NCI-H510A treated with DMSO at 0.1 percent for 48 hours (cell line): Measurements from ENCODE around the gene IFI27L2.
"Not testable (repeated sequence)": the region's sequence is repeated elsewhere in the genome, so short reads cannot be mapped to it uniquely, and the experiment has no call there.

ENCODE experiments used
- DNase-seq: peaks from one replicate; lab custom pipeline; 2025; lab: John Stamatoyannopoulos, UW

The IFI27L2 gene

DNA sequence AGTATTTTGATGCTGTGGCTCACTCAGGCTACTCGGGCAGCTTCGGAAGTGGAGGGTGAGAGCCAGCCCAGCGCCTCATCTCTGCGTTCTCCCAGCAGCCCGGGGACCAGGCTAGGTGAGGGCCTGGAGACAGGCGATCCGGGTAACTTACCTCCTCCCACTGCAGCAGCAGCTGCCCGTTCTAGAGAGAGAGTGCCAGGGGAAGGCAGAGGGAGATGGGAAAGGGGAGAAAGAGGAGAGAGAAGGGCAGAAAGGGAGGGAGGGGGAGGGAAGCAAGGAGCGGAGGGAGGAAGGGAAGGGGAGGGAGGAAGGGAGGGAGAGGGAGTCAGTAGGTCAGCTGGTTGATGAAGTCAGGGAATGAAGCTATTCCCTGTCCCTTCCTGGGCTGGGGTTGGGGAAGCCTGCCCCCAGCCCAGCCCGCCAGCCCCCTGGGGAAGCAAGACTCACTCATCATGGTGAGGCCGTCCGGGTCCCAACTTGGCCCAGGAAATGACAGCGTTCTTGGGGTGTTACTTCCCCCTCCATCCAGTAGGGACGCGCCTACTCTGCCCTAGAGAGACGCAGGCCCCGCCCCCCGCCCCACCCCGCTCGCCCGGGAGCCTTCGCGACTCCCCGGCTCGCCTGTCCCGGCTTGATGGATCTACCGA lies at the start of gene IFI27L2:
TSS of gene IFI27L2 (minus strand) at position 494 of the 647 bp plus-strand sequence. CDS start at position 454, 40 bp downstream.
- DNase-seq = peak; percentile 86

DNA sequence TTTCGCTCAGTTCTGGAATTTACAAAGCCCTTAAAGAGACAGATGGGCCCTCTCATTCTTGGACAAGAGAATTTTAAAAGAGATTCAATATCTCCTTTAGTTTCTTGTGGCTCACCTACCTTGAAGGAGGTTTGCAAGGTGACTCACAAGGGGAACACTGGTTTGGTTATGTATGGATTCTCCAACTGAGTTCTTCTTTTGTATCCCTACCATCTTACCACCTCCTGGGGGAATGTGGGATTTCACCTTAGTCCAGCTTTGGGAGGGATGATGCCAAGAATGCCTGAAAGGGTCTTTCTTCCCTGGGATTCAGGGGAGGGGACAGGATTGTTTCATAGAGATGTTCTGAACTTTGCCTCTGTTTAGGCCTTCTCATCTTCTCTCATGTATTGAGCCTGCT lies 48.4 kb upstream of the IFI27L2 start:
- DNase-seq = no peak

GRCh38 chr14:94176808-94177207 lies 47.4 kb upstream of the IFI27L2 start:
- DNase-seq = no peak

GRCh38 chr14:94175747-94176146 lies 46.3 kb upstream of the IFI27L2 start:
- no peak for DNase-seq

DNA sequence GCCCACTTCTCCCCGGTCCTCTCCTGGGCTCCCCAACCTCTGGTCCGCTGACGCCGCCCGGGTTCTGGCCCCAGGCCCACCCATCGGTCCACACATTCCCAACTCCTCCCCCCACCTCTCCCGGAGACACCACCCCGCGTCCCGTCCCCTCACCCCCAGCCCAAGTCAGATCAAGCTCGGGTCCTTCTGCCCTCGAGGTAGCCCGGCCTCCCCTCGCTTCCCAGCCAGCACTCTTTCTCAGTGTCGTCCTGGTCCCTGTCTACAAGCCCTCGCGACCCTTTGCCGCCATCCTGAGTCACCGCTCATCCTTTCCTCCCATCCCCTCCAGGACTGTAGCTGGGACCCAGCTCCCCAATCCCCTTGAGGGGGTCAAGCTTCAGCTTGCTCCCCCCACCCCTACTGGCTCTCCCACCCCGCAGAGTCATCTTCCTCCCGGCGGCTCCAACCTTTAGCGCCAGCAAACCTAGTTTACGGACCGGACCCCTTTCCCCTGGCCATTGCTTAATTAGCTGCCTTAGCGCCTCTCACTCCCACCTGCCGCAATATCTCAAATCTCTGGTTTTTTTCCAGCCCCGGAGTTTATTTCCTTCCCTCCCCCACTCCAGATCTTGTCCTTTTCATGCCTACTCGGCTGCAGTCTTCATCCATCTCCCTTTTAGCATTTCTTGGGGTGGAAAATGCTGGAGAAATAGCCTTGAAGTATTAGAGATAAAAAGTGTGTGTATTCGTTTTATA lies 45.8 kb upstream of the IFI27L2 start:
- DNase-seq = no peak

DNA sequence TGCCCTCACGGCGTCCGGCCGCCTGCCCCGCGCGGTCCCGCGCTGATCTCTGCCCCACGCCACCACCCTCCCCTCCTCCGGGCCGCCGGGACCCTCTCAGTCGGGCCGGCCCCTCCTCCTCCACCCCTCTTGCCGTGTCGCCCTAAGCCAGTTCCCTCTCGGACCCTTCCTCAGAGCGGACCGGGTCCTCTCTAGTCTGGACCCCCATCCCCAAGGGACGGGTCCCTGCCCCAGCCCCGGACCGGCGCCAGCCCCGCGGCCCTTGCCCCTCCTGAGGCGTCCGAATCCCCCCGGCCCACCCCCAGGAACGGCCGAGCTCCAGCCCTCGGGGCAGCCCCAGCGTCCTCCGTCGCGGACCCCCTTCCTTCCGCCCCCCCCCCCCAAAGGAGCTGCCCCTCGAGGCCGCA lies 45.2 kb upstream of the IFI27L2 start:
- no peak for DNase-seq

DNA sequence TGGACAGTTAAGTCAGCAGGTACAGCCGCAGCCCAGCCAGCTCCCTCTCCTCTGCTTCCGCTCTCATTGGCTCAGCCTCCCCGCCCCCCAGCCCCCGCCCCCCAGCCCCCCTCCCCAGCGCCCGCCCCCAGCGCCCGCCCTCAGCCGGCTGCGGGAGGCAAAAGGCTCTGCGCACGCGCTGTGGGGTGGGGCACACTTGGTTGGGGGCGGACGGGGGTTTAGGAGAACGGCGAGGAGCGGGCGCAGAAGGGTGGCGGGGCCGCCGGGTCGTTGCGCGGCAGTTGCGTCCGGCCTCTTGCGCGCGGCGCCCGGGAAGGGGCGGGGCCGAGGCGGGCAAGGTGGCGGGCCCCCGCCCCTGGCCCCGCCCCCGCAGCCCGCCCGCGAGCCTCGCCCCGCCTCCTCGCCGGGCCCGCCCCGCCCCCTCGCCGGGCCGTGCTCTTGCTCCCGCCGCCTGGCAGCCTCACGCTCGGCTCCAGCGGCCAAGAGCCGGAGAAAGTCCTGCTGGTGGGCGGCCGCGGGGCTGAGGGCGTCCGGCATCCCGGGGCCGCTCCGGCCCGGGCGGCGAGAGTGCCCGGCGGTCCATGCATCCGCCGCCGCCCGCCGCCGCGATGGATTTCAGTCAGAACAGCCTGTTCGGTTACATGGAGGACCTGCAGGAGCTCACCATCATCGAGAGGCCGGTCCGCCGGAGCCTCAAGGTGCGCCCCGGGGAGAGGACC lies 44.6 kb upstream of the IFI27L2 start, which contains the start of gene PPP4R4:
TSS of gene PPP4R4 (plus strand) at position 438 of the 719 bp plus-strand sequence. CDS start at position 582, 144 bp downstream.
- peak; percentile 85 for DNase-seq

DNA sequence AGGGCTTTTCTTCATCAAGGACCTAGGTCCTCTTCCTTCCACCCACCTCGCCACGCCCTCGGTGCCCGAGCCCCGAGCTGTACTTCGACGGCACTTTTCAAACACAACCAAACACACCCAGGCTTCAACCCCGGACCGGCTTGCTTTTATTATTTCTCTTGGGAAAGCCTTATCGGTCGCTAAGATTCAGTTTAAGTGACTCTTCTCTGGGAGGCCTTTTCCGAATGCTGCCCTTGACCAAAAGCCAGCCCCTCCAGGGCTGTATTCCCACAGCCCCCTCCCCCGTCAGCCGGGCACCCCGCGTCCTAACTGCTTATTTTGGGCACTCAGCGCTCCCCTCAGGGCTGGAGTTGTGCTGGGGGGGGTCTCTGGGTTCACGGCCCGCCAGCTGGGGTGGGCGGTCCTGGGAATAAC lies 44.1 kb upstream of the IFI27L2 start:
- peak; percentile 71 for DNase-seq

DNA sequence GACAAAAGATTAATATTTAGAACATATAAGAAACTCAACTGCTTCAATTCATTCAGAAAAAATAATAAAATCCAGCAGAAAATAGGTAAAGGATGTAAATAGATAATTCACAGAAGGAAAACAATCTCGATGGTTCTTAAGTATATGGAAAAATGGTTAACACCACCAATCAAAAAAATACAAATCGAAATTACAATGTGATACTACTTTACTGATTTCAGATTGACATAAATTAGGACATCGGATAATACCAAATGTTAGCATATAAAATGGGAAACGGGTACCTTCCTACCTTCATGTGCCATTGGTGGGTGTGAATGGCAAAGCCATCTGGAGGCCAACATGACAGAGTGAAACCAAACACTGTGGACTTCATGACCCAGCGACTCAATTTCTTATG lies 43.1 kb upstream of the IFI27L2 start:
- no peak for DNase-seq

DNA sequence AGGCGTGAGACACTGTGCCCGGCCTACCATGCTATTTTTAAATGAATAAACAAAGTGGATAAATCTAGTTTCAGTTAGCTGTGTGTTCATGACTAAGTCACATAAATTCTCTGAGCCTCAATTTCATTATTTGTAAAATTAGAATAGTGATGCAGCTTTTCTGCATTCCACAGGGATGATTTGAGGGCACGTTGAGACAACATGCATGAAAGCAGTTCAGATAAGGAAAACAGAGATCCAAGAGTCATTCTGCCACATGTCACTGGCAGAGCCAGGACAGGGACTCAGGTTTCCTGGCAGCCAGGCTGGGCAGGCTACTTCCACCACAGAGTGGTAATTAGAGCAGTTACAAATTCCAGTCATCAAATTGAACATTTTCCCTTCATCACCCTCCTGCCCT lies 41.8 kb upstream of the IFI27L2 start:
- no peak for DNase-seq

- no peak for DNase-seq
These were observed 40.7 kb upstream of the IFI27L2 start for GRCh38 chr14:94170136-94170535.

DNA sequence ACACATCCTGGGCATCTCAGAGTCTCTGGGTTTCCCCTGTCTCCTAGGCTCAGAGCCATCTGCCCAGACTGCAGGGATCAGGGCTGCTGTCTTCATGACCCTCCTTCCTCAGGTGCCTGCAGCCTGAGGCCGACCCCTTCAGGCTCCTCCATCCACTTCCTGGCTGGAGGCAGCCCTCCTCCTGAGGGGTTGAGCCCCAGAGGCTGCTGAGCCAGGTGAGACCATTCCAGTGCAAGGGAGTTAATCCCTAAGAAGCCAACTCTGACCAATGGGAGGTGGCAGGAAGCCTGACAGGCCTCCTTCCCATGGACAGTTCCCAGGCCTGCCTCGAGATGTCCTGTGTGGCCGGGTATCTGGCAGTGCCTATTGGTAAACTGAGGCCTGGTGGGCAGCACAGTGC lies 36.3 kb upstream of the IFI27L2 start:
- DNase-seq = no peak

- DNase-seq = no peak
These were observed 35.5 kb upstream of the IFI27L2 start for GRCh38 chr14:94164685-94165431.

DNA sequence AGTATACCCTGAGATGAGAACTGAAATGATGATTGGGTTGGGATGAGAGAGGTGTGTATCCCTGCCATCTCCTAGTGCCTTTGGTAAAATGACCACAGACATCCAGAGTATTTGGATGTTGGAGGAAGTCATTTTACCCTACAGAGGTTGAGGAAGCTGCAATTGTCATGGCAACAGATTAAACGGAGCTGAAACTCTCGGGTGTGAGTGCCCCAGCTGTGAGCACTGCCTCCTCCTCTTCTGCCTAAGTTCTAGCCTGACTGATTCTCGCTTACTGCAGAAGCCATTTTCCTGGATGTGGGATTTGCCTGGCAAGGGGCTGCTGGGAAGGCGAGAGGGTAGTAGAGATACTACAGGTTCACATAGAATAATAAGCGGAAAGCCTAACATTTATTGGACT lies 34.4 kb upstream of the IFI27L2 start:
- no peak for DNase-seq

DNA sequence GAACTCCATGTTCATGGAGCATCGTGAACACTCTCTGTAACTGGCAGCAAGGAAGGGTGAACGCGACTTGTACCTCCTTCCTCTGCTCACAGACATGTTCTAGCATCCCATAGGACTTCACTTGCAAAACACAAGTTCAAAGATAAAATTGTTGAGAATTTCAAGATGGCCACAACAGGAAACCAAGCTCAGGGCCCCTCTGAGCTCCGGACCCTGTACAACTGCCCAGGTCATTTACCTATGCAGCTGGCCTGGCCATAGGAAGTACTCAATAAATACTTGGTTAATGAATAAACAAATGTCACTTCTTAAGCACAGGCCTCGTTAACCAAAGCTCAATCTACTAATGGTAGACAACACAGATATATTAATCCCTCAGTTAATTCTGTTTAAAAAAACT lies 33.1 kb upstream of the IFI27L2 start:
- no peak for DNase-seq

- DNase-seq = no peak
These were observed 32.6 kb upstream of the IFI27L2 start for GRCh38 chr14:94161981-94162380.

GRCh38 chr14:94161058-94161457 lies 31.7 kb upstream of the IFI27L2 start:
- DNase-seq = no peak

GRCh38 chr14:94158239-94158883 lies 29.0 kb upstream of the IFI27L2 start:
- peak; percentile 9 for DNase-seq

DNA sequence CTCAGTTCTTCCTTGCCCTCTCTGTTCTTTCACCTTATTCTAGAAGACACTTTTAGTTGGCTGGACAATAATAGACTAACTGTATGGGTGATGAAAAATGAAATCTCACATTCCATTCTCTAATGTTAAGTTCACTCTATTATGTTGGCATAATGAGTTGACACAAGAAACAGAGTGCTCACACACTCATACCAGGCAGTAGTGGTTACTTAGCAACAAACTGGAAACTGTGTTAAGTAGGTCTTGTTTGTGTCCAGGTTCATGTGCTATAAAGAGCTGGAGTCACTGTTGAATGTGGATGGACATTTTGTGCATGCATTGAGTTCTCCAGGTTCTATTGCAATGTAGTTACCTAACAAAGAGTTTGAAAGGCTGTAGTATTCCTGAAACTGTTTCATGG lies 27.8 kb upstream of the IFI27L2 start:
- DNase-seq = peak; percentile 81

- not testable (repeated sequence) for DNase-seq
These were observed 26.7 kb upstream of the IFI27L2 start for GRCh38 chr14:94156143-94156542.

DNA sequence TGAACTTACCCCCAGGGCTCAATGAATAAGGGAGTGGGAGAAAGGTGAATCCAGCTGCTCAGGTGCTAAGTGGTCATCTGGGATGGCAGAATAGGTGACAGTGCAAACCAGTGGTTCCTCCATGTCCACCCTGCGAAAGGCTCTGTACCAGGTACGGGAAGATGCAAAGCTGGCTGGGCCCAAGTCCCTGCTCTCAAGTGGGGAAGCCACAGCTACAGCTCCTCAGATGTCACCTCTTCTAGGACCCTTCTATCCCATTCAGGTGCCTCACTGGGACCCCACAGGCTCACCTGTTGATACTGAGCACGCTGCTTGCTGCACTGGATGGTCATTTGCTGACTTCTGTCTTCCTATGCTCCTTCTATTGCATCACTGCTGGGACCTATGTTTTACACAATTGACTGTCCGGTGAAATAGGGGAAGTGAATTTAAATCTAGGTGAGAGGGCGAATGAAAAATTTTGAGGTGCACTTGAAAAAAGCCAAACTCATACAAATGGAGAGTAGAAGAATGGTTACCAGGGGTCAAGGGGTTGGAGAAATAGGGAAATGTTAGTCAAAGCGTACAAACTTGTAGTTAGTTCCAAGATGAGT lies 24.4 kb upstream of the IFI27L2 start:
- no peak for DNase-seq
